AG04449 (cell line): ENCODE results near the gene NDE1.
A peak's percentile ranks its signal among the peaks of the same experiment; 100 is the strongest.

Experiments used
- CTCF ChIA-PET: fragments of 350-600 bp; formaldehyde crosslinking; extraction: SDS; loops from one replicate; lab custom pipeline; 2021; ENCODE audit warnings: antibody characterized with exemption; lab: Yijun Ruan, JAX
- POLR2A ChIA-PET: fragments of 400-600, 350-600 bp; formaldehyde crosslinking; extraction: SDS; loops from one replicate; lab custom pipeline; 2020; ENCODE audit warnings: antibody characterized with exemption, inconsistent platforms; lab: Yijun Ruan, JAX
- DNase-seq: peaks from one replicate; pipeline ENCODE4 v3.0.0-alpha.2; 2010; ENCODE audit warnings: low read depth, low spot score
- H3K4me3 ChIP-seq: 2 replicates; pipeline ENCODE4 v1.5.1; 2011; ENCODE audit warnings: low read depth, mild to moderate bottlenecking, control low read depth, low read length
- TF ChIP-seq, protein P1 (sequence below): IDR thresholded peaks from one replicate; pipeline ENCODE4 v1.5.1; 2011; ENCODE audit warnings: mild to moderate bottlenecking, moderate library complexity, low read length, control low read depth, inconsistent platforms; ENCODE audit not compliant: insufficient read depth; ENCODE audit errors: missing control alignments

The NDE1 gene, protein sequence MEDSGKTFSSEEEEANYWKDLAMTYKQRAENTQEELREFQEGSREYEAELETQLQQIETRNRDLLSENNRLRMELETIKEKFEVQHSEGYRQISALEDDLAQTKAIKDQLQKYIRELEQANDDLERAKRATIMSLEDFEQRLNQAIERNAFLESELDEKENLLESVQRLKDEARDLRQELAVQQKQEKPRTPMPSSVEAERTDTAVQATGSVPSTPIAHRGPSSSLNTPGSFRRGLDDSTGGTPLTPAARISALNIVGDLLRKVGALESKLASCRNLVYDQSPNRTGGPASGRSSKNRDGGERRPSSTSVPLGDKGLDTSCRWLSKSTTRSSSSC

DNA sequence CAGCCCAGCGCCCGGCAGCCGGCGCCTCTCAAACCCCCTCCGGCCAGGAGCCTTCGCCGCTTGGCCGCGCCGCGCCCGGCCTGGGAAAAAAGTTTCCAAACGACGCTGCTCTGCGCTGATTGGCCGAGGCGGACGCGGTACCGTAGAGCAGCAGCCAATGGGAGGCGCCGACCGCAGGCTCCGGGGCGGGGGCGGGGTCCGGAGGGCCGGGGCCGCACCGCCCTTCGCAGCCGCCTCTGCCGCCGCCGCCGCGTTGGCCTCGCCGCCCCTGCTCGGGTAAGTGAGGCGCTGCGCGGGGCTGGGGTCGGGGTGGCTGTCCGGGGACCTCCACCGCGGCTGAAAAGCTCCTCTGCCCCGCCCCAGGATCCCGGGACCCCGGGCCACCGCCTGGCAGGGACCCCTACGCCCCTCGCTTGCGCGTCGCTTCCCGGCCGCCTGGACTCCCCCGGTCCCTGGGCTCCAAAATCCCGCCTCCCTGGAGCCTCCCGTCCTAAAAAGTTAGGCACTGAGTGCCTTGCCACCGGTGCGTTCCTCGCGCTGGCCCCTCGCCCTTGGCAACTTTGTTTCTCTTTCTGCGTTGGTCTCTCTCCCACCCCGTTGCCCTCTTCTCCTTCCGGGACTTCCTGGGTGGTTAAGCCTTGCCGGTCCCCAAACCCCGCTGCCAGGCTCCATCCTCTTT lies at the start of gene NDE1:
TSS of gene NDE1 (plus strand) at position 227 of the 679 bp plus-strand sequence. CDS start 14,534 bp downstream, outside the sequence.
- POLR2A ChIA-PET: no interaction called here
- CTCF ChIA-PET: interaction anchor here (1.1 to 1.5 kb wide), 2 partner anchors 9 to 33 kb away, joined by 3 read pairs; no protein-coding TSS in a partner anchor
- H3K4me3 ChIP-seq: peak within 1 kb of the TSS; percentile 79
- TF ChIP-seq, protein P1, sequence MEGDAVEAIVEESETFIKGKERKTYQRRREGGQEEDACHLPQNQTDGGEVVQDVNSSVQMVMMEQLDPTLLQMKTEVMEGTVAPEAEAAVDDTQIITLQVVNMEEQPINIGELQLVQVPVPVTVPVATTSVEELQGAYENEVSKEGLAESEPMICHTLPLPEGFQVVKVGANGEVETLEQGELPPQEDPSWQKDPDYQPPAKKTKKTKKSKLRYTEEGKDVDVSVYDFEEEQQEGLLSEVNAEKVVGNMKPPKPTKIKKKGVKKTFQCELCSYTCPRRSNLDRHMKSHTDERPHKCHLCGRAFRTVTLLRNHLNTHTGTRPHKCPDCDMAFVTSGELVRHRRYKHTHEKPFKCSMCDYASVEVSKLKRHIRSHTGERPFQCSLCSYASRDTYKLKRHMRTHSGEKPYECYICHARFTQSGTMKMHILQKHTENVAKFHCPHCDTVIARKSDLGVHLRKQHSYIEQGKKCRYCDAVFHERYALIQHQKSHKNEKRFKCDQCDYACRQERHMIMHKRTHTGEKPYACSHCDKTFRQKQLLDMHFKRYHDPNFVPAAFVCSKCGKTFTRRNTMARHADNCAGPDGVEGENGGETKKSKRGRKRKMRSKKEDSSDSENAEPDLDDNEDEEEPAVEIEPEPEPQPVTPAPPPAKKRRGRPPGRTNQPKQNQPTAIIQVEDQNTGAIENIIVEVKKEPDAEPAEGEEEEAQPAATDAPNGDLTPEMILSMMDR: no peak
- no peak for DNase-seq

DNA sequence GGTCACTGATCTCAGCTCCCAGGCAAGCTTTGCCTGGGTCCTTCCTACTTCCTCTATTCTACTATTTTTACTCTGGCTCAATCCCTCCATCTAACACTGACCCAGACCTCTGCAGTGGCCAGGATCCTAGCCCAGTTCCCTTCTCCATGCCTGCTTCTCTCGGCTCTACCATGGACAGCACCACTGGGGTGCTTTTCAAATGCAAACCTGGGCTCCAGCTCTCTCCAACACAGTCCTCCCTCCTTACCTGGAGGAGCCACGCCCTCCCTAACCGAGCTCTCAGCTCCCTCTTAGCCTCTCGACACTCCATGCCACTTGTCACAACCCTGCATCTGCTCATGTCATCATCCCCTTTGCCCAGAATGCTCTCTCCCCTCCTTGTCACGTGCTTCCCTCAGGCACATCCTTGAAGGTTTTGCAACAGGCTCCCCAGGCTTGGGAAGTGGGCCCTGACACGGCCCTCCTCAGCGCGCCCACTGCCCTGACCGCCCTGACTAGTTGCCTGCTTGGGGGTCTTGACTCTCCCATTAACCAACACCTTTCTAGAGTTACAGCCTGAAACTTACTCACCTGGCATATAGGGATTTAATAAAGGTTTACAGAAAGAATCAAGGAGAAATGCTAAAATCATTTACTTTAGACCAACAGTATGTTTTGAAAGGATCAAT lies 48.7 kb upstream of the NDE1 start:
- CTCF ChIA-PET: no interaction called here
- POLR2A ChIA-PET: no interaction called here
- TF ChIP-seq, protein P1: no peak

DNA sequence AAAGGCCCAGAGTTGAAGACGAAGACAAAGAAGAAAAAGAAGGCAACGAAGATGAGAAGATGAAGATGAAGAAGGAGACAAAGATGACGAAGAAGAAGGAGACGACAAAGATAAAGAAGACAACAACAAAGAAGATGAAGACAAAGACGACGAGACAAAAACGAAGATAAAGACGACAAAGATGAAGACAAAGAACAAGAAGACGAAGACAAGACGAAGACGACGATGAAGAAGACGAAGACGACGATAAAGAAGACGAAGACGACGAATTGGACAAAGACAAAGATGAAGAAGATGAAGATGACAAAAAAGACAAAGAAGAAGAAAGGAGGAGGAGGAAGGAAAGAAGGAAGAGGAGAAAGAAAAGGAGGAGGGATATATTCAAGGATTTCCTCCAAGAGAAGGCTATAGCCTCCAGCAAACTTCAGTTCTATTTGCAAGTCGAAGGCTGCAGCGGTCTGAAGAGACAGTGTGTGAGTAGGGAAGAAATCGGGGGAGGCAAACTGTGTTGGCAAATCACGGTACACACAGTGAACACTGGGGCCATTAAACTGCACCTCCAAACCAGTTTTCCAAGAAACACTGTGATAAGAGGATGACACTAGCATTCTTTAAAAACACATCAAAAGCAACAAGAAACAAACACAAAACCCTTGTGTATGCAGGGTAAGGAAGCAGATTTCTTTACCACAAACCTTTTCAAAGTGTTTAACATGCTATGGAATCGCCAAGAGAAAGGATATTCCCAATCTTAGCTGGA lies 47.6 kb upstream of the NDE1 start:
- H3K4me3 ChIP-seq: no peak overlapping the region
- ChIA-PET CTCF (interaction anchor here (1.0 kb wide), 1 partner anchor 10 kb away, joined by 3 read pairs; no protein-coding TSS in a partner anchor), POLR2A (no interaction called here)
- TF ChIP-seq, protein P1: no peak
- DNase-seq: no peak

More for the DNA sequence above, 48.7 kb upstream of the NDE1 start:
- no peak for DNase-seq
- H3K4me3 ChIP-seq: no peak overlapping the region

DNA sequence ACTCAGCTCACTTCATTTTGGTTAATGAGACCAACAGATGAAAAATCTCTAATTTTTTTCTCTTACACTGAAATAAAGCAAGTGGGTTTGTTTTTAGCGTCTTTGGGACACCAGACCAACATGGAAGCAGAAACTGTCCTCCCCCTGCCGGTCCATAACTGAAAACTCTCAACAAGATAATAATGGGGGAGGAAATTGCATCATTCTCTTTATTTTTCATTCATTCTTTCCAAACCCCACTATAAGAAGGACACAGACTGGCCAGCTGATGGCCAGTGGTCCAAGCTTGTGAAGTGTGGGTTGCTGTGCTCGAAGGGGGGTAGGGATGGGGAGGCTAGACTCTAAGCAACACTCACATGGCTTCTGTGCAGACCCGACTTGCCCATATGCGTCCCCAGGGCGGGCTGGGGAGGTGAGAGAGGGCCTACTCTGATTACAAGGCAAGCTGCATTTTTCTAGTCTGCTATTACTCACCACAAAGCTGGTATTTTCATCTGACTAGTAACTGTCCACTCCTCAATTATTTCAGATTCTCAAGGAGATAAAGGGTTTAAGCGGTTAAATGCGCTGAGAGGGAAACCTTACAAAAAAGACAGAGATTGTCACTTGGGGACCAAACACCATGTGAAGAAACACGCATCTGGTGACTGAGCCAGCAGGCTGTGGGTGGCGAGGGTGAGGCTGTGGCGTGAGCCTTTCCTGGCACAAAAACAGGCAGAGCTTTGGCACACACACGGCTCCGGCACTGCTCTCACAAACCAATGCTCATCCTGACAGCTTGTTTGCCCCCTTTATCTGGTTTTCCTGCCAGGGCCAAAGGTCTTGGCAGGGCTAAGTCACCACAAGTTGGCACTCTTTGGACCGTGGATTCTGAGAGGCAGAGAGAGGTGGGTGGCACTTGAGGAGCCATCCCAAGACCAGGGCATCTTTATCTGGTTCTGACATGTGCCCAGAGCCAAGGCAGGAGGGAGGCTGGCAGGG lies 45.3 kb upstream of the NDE1 start:
- no peak for DNase-seq
- TF ChIP-seq, protein P1: no peak
- no peak overlapping the region for H3K4me3 ChIP-seq
- POLR2A ChIA-PET: no interaction called here
- CTCF ChIA-PET: interaction anchor here (0.7 to 1.3 kb wide), 3 partner anchors 9 to 177 kb away, joined by 3 read pairs; no protein-coding TSS in a partner anchor

DNA sequence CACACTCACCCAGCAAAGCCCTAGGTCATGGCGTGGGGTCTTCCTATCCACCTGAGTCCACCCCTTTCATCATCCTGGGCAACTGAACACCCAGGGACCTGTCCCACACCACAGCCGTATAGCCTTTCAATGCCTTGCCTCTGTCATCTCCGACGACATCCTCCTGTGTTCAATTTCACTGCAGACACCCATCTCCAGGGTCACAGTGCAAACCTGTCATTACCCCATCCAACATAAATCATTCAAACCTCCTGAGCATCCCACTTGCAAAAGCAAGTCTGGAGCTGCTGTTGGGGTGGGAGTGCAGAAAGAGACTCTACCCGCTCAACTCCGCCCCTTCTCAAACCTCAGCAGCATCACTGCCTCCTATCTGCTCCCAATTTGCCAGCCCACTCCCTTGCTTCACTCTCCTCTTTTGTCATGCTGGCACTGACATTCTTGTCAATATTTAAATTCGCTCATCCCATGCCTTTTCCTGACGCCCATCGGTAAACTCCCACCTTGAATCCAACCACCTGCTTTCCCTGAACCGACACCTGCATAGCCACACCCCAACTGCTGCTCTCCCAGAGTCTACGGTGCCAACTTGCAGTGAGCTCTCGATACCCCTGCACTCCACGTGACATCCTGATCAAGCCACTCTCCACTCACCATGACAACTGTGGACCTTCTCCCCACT lies 44.1 kb upstream of the NDE1 start:
- ChIA-PET CTCF (interaction anchor here (0.7 to 1.3 kb wide), 2 partner anchors 11 to 178 kb away, joined by 3 read pairs; no protein-coding TSS in a partner anchor), POLR2A (no interaction called here)
- no peak for DNase-seq
- TF ChIP-seq, protein P1: no peak
- H3K4me3 ChIP-seq: no peak overlapping the region
